ENCODE measurements around the gene WSCD2.

WSCD2 gene

DNA sequence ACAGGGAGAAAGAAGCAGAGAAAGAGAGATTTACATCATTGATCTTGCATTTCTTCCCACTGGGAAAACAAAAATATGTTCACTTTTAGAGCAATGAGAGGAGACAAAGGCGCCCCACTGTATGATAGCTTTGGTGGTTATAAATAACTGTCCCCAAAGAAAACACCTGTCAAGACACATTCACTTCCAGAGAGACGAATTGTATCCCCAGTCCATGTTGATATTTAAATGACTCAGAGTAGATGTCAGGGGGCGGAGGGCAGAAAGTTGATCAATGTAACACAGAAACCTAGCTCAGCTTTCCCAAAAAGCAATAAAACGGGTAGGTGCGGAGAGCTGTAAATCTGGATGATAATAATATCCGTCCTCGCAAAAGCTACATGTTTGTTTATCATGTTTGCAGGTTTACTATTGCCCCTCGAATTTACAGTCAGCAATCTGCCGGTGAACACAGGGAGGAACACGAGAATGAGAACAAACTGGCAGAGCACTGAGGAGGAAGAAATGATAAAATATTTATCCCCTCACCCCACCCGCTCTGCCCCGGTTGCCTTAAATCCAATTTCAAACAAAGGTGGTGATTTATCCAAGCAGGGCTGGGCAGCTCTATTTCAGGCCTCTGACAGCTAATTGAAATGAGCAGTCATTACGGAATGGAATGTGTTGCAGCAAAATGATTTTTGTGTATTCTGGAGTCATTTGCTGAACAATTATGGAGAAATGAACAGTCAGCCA lies 125.6 kb downstream of the WSCD2 start:
- no peak overlapping the region for H3K4me3 ChIP-seq (ENCODE audit: low read depth, low read length)
- no peak for DNase-seq (ENCODE audit: low read depth)
- TF ChIP-seq, protein P1, sequence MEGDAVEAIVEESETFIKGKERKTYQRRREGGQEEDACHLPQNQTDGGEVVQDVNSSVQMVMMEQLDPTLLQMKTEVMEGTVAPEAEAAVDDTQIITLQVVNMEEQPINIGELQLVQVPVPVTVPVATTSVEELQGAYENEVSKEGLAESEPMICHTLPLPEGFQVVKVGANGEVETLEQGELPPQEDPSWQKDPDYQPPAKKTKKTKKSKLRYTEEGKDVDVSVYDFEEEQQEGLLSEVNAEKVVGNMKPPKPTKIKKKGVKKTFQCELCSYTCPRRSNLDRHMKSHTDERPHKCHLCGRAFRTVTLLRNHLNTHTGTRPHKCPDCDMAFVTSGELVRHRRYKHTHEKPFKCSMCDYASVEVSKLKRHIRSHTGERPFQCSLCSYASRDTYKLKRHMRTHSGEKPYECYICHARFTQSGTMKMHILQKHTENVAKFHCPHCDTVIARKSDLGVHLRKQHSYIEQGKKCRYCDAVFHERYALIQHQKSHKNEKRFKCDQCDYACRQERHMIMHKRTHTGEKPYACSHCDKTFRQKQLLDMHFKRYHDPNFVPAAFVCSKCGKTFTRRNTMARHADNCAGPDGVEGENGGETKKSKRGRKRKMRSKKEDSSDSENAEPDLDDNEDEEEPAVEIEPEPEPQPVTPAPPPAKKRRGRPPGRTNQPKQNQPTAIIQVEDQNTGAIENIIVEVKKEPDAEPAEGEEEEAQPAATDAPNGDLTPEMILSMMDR (IDR thresholded peaks at IDR 0.05; ENCODE audit: control insufficient read depth, extremely low read depth, insufficient read depth) = no peak

DNA sequence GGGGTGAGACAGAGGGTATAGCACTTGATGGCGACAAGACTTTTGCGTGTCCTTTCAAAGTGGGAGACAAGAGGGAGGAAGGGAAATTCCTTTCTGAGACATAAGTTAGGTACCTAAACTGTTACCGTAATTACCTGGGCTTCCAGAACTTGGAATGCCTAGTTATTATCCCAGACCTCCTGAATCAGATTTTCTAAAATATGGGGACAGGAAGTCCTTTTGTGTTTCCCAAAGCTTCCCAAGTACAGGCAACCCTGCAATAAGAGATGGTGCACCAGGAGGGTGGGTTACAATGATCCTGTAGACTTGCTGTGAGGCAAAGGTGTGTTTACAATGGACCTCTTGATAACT lies 126.1 kb downstream of the WSCD2 start:
- DNase-seq (ENCODE audit: low read depth) = no peak
- TF ChIP-seq, protein P1 (IDR thresholded peaks at IDR 0.05; ENCODE audit: control insufficient read depth, extremely low read depth, insufficient read depth) = no peak
- H3K4me3 ChIP-seq (ENCODE audit: low read depth, low read length) = no peak overlapping the region

DNA sequence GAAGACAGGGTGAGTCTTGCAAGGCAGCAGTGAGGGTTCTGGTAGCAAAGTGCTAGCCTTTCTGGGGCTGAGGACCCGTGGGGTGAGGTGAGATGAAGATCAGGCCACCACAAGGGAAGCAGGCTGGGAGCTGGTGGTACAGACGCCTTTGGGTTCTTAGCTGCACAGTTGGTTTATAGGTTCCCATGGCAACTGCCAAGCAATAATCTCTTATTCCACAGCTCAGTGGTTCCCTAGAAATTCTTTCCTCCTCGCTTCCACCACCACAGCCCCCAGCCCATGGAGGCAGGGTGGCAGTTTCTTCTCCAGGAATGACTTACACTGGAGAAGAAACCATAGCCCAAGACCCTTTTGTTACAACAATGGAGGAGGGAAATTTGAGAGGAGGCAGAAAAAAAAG lies 127.9 kb downstream of the WSCD2 start:
- TF ChIP-seq, protein P1 (IDR thresholded peaks at IDR 0.05; ENCODE audit: control insufficient read depth, extremely low read depth, insufficient read depth) = no peak
- H3K4me3 ChIP-seq (ENCODE audit: low read depth, low read length) = no peak overlapping the region
- no peak for DNase-seq (ENCODE audit: low read depth)

DNA sequence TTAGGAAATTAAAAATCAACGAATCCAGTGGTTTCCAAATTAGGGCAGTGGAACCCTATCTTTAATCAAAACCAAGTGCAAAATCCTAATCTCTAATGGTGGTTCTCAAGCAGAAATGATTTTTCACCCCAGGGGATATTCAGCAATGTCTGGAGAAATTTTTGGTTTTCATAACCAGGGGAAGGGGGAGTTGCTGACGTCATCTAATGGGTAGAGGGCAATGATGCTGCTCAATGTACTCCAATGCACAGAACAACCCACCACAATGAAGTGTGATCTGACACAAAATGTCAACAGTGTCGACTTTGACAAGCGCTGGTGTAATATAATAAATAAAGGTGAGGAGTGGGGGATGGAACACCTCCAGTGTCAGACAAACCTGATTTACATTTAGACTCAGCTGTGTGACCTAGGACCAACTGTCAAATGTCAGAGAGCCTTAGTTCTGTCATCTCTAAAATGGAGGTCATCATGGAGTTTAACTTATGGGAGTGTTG lies 128.6 kb downstream of the WSCD2 start:
- TF ChIP-seq, protein P1 (IDR thresholded peaks at IDR 0.05; ENCODE audit: control insufficient read depth, extremely low read depth, insufficient read depth) = no peak
- no peak for DNase-seq (ENCODE audit: low read depth)
- H3K4me3 ChIP-seq (ENCODE audit: low read depth, low read length) = no peak overlapping the region

DNA sequence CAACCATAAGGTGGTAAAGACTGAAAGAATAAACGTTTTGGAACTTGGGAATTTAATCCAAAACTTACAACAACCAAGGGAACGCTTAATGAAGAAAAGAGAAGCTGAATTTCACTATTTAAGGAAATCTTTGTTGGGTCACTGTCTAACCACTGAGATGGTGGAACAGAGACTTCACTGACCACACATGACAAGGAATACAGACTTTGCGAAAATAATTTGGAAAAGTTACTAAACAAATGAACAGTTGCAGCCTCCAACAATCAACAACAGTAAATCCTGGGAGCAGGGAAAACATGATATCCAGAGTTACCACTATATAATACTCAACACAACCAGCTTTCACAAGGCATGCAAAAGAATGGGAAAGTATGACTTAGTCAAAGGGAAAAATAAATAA lies 131.0 kb downstream of the WSCD2 start:
- TF ChIP-seq, protein P1 (IDR thresholded peaks at IDR 0.05; ENCODE audit: control insufficient read depth, extremely low read depth, insufficient read depth) = no peak
- no peak overlapping the region for H3K4me3 ChIP-seq (ENCODE audit: low read depth, low read length)
- DNase-seq (ENCODE audit: low read depth) = no peak

DNA sequence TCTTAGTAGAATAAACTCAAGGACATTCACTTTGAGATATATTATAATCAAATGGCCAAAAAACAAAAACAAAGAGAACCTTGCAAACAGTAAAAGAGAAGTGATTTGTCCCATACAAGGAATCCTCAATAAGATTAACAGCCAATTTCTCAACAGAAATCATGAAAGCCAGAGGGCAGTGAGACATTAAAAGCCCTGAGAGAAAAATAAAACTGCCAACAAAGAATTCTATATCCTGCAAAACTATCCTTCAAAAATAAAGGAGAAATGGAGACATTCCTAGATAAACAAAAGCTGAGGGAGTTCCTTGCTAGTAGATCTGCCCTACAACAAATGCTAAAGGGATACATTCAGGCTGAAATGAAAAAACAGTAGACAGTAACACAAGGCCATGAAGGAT lies 131.9 kb downstream of the WSCD2 start:
- TF ChIP-seq, protein P1 (IDR thresholded peaks at IDR 0.05; ENCODE audit: control insufficient read depth, extremely low read depth, insufficient read depth) = no peak
- no peak overlapping the region for H3K4me3 ChIP-seq (ENCODE audit: low read depth, low read length)
- DNase-seq (ENCODE audit: low read depth) = no peak

DNA sequence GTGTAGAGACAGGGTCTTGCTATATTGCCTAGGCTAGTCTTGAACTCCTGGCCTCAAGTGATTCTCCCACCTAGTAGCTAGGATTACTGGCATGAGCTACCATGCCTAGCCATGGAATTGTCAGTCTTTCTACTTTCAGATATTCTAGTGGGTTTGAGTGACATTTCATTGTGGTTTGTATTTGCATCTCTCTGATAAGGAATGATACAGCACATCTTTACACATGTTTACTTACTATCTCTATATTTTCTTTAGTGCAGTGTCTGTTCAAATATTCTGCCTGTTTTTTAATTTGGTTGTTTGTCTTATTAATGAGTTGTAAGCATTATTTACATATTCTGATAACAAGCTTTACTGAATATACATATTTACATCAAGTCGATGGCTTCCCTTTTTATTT lies 136.4 kb downstream of the WSCD2 start:
- no peak for DNase-seq (ENCODE audit: low read depth)
- H3K4me3 ChIP-seq (ENCODE audit: low read depth, low read length) = no peak overlapping the region
- TF ChIP-seq, protein P1 (IDR thresholded peaks at IDR 0.05; ENCODE audit: control insufficient read depth, extremely low read depth, insufficient read depth) = no peak

Measured in LNCaP clone FGC (cell line).